ENCODE measurements around the gene SLC6A13. TPM values are rescaled to one million over a fixed set of nuclear protein-coding genes. Genes with fewer than 3 reads are reported as not detected.
A peak's percentile ranks its signal among the peaks of the same experiment; 100 is the strongest.

The SLC6A13 gene
- total and polyA plus RNA-seq, 2 donors from 2014 or later: 22.8 to 161 TPM

DNA sequence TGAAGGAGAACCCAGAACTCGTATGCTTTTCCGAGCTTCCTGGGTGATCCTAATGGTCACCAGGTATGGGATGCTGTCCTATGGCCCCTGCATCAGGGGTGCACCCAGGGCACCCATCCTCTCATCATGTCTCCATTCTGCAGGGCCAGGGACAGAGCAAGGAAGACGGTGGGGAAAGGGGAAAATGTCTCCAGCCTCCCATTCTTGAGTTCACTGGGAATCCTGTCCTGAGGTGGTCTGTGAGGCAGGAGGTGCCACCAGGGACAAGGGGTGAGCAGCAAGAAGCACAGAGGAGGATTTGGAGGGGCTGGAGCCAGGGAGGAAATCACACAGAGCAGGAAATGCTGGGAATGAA, 33.8 kb downstream of the SLC6A13 start:
- intact Hi-C loops (cut with DNase I): no loop called here
- no peak overlapping the region for H3K9ac ChIP-seq (ENCODE audit: low read length in 3 of 3)

DNA sequence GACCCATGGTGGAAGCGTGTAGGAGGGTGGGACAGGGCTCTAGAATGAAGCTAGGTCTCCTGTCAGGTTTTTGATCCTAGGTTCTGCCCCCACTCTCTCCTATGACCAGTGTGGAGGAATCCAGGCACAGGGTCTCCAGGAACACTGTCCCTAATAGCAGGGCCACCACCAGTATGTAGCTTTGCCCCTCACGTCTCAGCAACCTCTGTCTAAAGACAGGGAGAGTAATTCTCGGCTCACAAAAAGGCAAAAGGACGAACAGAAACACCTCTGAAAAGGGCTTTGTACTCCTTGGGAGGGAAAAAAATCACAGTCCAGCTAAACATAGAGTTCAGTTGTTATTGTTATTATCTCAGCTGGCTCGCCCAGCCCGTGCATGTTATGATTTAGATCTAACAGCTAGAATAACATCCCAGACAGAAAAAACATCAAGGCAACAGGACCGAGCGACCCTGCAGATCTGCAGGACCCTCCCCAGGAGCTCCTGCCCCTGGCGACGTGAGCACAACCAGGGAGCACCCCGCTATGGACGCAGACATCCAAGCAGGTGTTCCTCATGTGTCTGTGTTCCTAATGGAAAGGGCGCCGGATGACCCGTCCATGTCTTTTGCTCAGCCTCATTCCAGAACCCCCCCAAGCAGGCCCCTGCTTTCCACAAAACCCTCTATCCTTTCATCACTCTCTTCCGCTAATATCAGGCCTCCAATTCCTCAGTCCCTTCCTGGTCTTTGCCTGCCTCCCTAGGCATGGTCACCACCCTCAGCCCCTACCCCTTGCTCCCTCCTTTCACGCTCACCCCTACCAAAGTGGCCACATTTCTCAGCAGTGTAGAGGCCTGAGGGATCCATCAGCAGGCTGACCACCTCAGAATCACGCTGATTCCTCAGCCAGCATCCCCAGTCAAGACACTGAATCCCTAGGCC, 34.5 kb downstream of the SLC6A13 start:
- H3K36me3 ChIP-seq (ENCODE audit: control insufficient read depth in 2 of 3, insufficient read depth in 3 of 3, low read length in 3 of 3): peaks cover 0 to 31% (median 2%) of the 10 kb centered on the region in 3 donors
- peak in 2 of 5 donors; percentile 30 to 40 for DNase-seq
- TF ChIP-seq, protein P1, sequence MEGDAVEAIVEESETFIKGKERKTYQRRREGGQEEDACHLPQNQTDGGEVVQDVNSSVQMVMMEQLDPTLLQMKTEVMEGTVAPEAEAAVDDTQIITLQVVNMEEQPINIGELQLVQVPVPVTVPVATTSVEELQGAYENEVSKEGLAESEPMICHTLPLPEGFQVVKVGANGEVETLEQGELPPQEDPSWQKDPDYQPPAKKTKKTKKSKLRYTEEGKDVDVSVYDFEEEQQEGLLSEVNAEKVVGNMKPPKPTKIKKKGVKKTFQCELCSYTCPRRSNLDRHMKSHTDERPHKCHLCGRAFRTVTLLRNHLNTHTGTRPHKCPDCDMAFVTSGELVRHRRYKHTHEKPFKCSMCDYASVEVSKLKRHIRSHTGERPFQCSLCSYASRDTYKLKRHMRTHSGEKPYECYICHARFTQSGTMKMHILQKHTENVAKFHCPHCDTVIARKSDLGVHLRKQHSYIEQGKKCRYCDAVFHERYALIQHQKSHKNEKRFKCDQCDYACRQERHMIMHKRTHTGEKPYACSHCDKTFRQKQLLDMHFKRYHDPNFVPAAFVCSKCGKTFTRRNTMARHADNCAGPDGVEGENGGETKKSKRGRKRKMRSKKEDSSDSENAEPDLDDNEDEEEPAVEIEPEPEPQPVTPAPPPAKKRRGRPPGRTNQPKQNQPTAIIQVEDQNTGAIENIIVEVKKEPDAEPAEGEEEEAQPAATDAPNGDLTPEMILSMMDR (IDR thresholded peaks at IDR 0.05; ENCODE audit: borderline replicate concordance, extremely low read depth, insufficient read depth): no peak
- H3K27ac ChIP-seq (ENCODE audit: low read depth in 2 of 2, low read length in 2 of 2): no peak overlapping the region
- no peaks in the 10 kb centered on the region for H3K27me3 ChIP-seq (ENCODE audit: control insufficient read depth, insufficient read depth, low read length)
- H3K4me1 ChIP-seq (ENCODE audit: control insufficient read depth in 2 of 3, insufficient read depth in 2 of 3, low read depth in 1 of 3, low read length in 3 of 3): peaks cover 0 to 4% (median 0%) of the 10 kb centered on the region in 3 donors
- no peak overlapping the region for H3K4me3 ChIP-seq (ENCODE audit: low read length in 3 of 3)
- H3K9me3 ChIP-seq (ENCODE audit: control insufficient read depth in 2 of 3, insufficient read depth in 1 of 3, low read length in 3 of 3): no peaks in the 10 kb centered on the region
- intact Hi-C loops (cut with DNase I): no loop called here
- no peak for FAIRE-seq
- H3K9ac ChIP-seq (ENCODE audit: low read length in 3 of 3): no peak overlapping the region

More for the DNA sequence above, 33.8 kb downstream of the SLC6A13 start:
- Histone ChIP-seq H3K27me3 (ENCODE audit: control insufficient read depth, insufficient read depth, low read length) (no peaks in the 10 kb centered on the region), H3K27ac (ENCODE audit: low read depth in 2 of 2, low read length in 2 of 2) (no peak overlapping the region), H3K9me3 (ENCODE audit: control insufficient read depth in 2 of 3, insufficient read depth in 1 of 3, low read length in 3 of 3) (no peaks in the 10 kb centered on the region), H3K4me1 (ENCODE audit: control insufficient read depth in 2 of 3, insufficient read depth in 2 of 3, low read depth in 1 of 3, low read length in 3 of 3) (peaks cover 0 to 8% (median 0%) of the 10 kb centered on the region in 3 donors), H3K36me3 (ENCODE audit: control insufficient read depth in 2 of 3, insufficient read depth in 3 of 3, low read length in 3 of 3) (peaks cover 0 to 26% (median 2%) of the 10 kb centered on the region in 3 donors), H3K4me3 (ENCODE audit: low read length in 3 of 3) (no peak overlapping the region)
- FAIRE-seq (no peak), DNase-seq (no peak)
- TF ChIP-seq, protein P1 (IDR thresholded peaks at IDR 0.05; ENCODE audit: borderline replicate concordance, extremely low read depth, insufficient read depth): no peak

DNA sequence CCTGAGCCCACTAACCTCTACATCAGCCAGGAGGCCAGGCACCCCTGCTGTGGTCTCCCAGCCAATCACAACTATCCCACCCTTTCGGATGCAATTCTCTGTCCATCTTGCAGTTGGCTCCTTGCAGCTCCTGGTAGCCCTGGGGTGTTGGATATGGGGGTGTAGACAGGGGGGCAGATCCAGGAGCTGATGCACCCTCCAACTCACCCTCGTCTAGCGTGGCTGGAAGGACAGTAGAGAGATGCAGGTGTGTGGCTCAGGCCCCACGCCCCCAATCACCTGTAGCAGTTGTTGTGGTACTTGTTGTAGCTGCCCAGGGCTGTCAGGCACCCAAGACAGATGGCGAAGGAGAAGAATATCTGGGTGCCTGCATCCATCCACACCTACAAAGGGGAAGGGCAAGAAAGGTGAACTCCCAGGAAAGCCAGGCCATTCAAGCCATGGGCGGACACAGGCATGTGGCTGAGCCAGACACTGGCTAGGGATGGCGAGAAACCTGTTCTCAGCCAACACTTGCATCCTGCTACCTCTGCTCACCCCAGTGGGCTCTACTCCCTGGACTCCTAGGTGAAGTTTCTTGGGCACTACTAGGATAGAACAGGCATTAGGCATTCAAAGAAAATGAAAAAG, 35.2 kb downstream of the SLC6A13 start:
- Histone ChIP-seq H3K4me3 (ENCODE audit: low read length in 3 of 3) (no peak overlapping the region), H3K27me3 (ENCODE audit: control insufficient read depth, insufficient read depth, low read length) (no peaks in the 10 kb centered on the region), H3K9me3 (ENCODE audit: control insufficient read depth in 2 of 3, insufficient read depth in 1 of 3, low read length in 3 of 3) (no peaks in the 10 kb centered on the region), H3K4me1 (ENCODE audit: control insufficient read depth in 2 of 3, insufficient read depth in 2 of 3, low read depth in 1 of 3, low read length in 3 of 3) (peaks cover 0 to 4% (median 0%) of the 10 kb centered on the region in 3 donors), H3K27ac (ENCODE audit: low read depth in 2 of 2, low read length in 2 of 2) (no peak overlapping the region), H3K36me3 (ENCODE audit: control insufficient read depth in 2 of 3, insufficient read depth in 3 of 3, low read length in 3 of 3) (peaks cover 0 to 31% (median 5%) of the 10 kb centered on the region in 3 donors), H3K9ac (ENCODE audit: low read length in 3 of 3) (no peak overlapping the region)
- TF ChIP-seq, protein P1 (IDR thresholded peaks at IDR 0.05; ENCODE audit: borderline replicate concordance, extremely low read depth, insufficient read depth): no peak
- FAIRE-seq (no peak), DNase-seq (peak in 1 of 5 donors; percentile 24)
- intact Hi-C loops (cut with DNase I): no loop called here
